Measurements from ENCODE around the gene CCL8. TPM values are rescaled to one million over a fixed set of nuclear protein-coding genes. Genes with fewer than 3 reads are reported as not detected.

Gene CCL8
- total and polyA plus RNA-seq, 2 of the 4 experiments (the other 2 are of a cell fraction) = not detected

- Histone ChIP-seq H2AK5ac (ENCODE audit: low read depth, low read length) (no peak overlapping the region), H3K9me3 (ENCODE audit: control insufficient read depth, insufficient read depth, low read length) (no peaks in the 10 kb centered on the region), H2BK15ac (ENCODE audit: low read depth, low read length) (no peak overlapping the region; the same call in 2 of the 3 replicates), H3K4ac (ENCODE audit: low read depth, low read length) (no peak overlapping the region), H3K9me1 (ENCODE audit: insufficient read depth, low read length) (no peaks in the 10 kb centered on the region), H3K4me1 (ENCODE audit: control insufficient read depth, insufficient read depth, low read length) (peaks cover 11% of the 10 kb centered on the region), H3K4me3 (ENCODE audit: insufficient read depth, low read depth, low read length) (no peak overlapping the region), H4K91ac (ENCODE audit: insufficient read depth, low read depth, low read length) (peak overlapping the region; percentile 26; the same call in 1 of the 2 replicates), H3K23ac (ENCODE audit: low read depth, low read length) (no peak overlapping the region), H2BK20ac (ENCODE audit: low read depth, low read length) (no peak overlapping the region; the same call in 1 of the 2 replicates), H2AFZ (replicated peaks; ENCODE audit: low read length, poor library complexity) (no peak overlapping the region), H2BK120ac (ENCODE audit: low read depth, low read length) (no peak overlapping the region), H3K14ac (replicated peaks; ENCODE audit: low read depth, low read length) (no peak overlapping the region), H4K5ac (ENCODE audit: low read depth, low read length) (0 out of 2 replicates have a peak overlapping the region, but pooled peaks have one; percentile 53), H2BK5ac (ENCODE audit: low read depth, low read length, poor library complexity, severe bottlenecking) (no peak overlapping the region), H4K20me1 (ENCODE audit: insufficient read depth, low read length) (no peaks in the 10 kb centered on the region), H3K27ac (ENCODE audit: insufficient read depth, low read length) (no peak overlapping the region), H3K9ac (ENCODE audit: low read depth, low read length) (no peak overlapping the region), H2AK9ac (replicated peaks; ENCODE audit: low read depth, low read length, poor library complexity) (no peak overlapping the region), H3K18ac (ENCODE audit: low read depth, low read length) (0 out of 2 replicates have a peak overlapping the region, but pooled peaks have one; percentile 46), H4K8ac (ENCODE audit: low read depth in 2 of 2, low read length in 2 of 2) (no peak overlapping the region; a peak in 2 of 4 replicates), H3K56ac (ENCODE audit: extremely low read depth, insufficient read depth, low read length) (no peak overlapping the region), H3K27me3 (ENCODE audit: control insufficient read depth, insufficient read depth, low read length) (no peaks in the 10 kb centered on the region), H3K36me3 (ENCODE audit: control insufficient read depth, insufficient read depth, low read length) (no peaks in the 10 kb centered on the region), H3K79me1 (ENCODE audit: low read depth in 1 of 2, low read length in 2 of 2) (no peaks in the 10 kb centered on the region), H3K4me2 (ENCODE audit: low read depth, low read length) (no peak overlapping the region)
- ChIA-PET CTCF (interaction anchor here (1.0 to 1.7 kb wide), 2 partner anchors 10 to 50 kb away, joined by 3 to 7 read pairs; no protein-coding TSS in a partner anchor), POLR2A (ENCODE audit: unreplicated experiment) (no interaction called here)
- no TSS peak for BruUV-seq (replicated peaks)
- WGBS, 2 experiments (ENCODE audit: extremely low coverage in 2 of 2, insufficient read length in 1 of 2) = no CpG with 5 or more reads among the region's 7 CpGs
- dilution Hi-C loops (cut with HindIII; ENCODE audit: low sequenced_read_pairs, unreplicated experiment) = no loop called here
- ATAC-seq (ENCODE audit: low read depth) (no peak), DNase-seq (no peak)
- in situ Hi-C loops (cut with MboI; ENCODE audit: low sequenced_read_pairs) = no loop called here
- intact Hi-C loops (cut with micrococcal nuclease) = loop anchor here (5.0 kb wide), 1 partner anchor 41 kb away; no protein-coding TSS in a partner anchor
- no peak for TF ChIP-seq RCOR1 (IDR thresholded peaks at IDR 0.05; ENCODE audit: insufficient replicate concordance, low read length)
- TF ChIP-seq SMC3 (IDR thresholded peaks at IDR 0.05; ENCODE audit: low read depth, low read length) = no peak
- no peak for TF ChIP-seq NFE2L2 (IDR thresholded peaks at IDR 0.05; ENCODE audit: low read depth, low read length)
- no peak for TF ChIP-seq FOS (IDR thresholded peaks at IDR 0.05; ENCODE audit: low read depth, low read length)
- no peak for TF ChIP-seq CHD1 (IDR thresholded peaks at IDR 0.05; ENCODE audit: low read depth, low read length)
- no peak for TF ChIP-seq RAD21 (IDR thresholded peaks at IDR 0.05; ENCODE audit: low read length)
- no peak for TF ChIP-seq MXI1 (IDR thresholded peaks at IDR 0.05; ENCODE audit: borderline replicate concordance, low read depth, low read length)
- no peak for TF ChIP-seq MAFK (IDR thresholded peaks at IDR 0.05; ENCODE audit: low read depth, low read length)
- TF ChIP-seq POLR2A (IDR thresholded peaks at IDR 0.05; ENCODE audit: low read depth, low read length) = no peak
- no peak for TF ChIP-seq CTCF (conservative IDR thresholded peaks at IDR 0.05; ENCODE audit: low read depth, low read length)
- no peak for TF ChIP-seq USF2 (IDR thresholded peaks at IDR 0.05; ENCODE audit: low read depth, low read length)
- TF ChIP-seq RFX5 (IDR thresholded peaks at IDR 0.05; ENCODE audit: low read depth, low read length) = no peak
- no peak for TF ChIP-seq ELK1 (IDR thresholded peaks at IDR 0.05; ENCODE audit: borderline replicate concordance, low read depth, low read length)
- TF ChIP-seq MAZ (IDR thresholded peaks at IDR 0.05; ENCODE audit: borderline replicate concordance, low read depth, low read length) = no peak
These were observed 7.9 kb upstream of the CCL8 start for GRCh38 chr17:34311291-34311690.

Data from IMR-90 (cell line).